ENCODE results near the gene RBM26. TPM values are rescaled to one million over a fixed set of nuclear protein-coding genes. Genes with fewer than 3 reads are reported as not detected.
A peak's percentile ranks its signal among the peaks of the same experiment; 100 is the strongest.

RBM26 gene
- polyA plus RNA-seq, 4 donors = 7.6 to 52.8 (median 12.9) TPM

- FAIRE-seq (no peak), DNase-seq (no peak)
- Histone ChIP-seq H3K36me3 (ENCODE audit: control insufficient read depth in 3 of 3, insufficient read depth in 2 of 3, low read depth in 1 of 3, low read length in 3 of 3) (peaks cover 11 to 34% (median 12%) of the 10 kb centered on the region in 3 donors), H3K27me3 (ENCODE audit: control insufficient read depth in 3 of 3, insufficient read depth in 3 of 3, low read length in 3 of 3) (no peaks in the 10 kb centered on the region), H3K27ac (ENCODE audit: low read depth in 1 of 3, low read length in 2 of 3) (no peak overlapping the region), H3K9me3 (ENCODE audit: control insufficient read depth in 2 of 2, insufficient read depth in 1 of 2, low read depth in 1 of 2, low read length in 1 of 2) (no peaks in the 10 kb centered on the region), H3K4me1 (ENCODE audit: control insufficient read depth in 3 of 3, insufficient read depth in 2 of 3, low read depth in 1 of 3, low read length in 2 of 3) (peaks cover 0 to 5% (median 0%) of the 10 kb centered on the region in 3 donors), H3K4me3 (ENCODE audit: low read depth in 1 of 3, low read length in 3 of 3) (no peak overlapping the region)
- 87 to 88% (median 87%) methylated on average over 6 of the region's 6 CpGs for WGBS, 3 donors
Observed at GRCh38 chr13:79374578-79374977, 31.5 kb downstream of the RBM26 start.

- WGBS, 3 donors = 88 to 96% (median 91%) methylated on average over 4 of the region's 4 CpGs
- H3K9me3 ChIP-seq (ENCODE audit: control insufficient read depth in 2 of 2, insufficient read depth in 1 of 2, low read depth in 1 of 2, low read length in 1 of 2) = no peaks in the 10 kb centered on the region
- H3K4me1 ChIP-seq (ENCODE audit: control insufficient read depth in 3 of 3, insufficient read depth in 2 of 3, low read depth in 1 of 3, low read length in 2 of 3) = peaks cover 0 to 5% (median 0%) of the 10 kb centered on the region in 3 donors
- DNase-seq (no peak), FAIRE-seq (no peak)
- no peak overlapping the region for H3K4me3 ChIP-seq (ENCODE audit: low read depth in 1 of 3, low read length in 3 of 3)
- H3K27ac ChIP-seq (ENCODE audit: low read depth in 1 of 3, low read length in 2 of 3) = no peak overlapping the region
- H3K27me3 ChIP-seq (ENCODE audit: control insufficient read depth in 3 of 3, insufficient read depth in 3 of 3, low read length in 3 of 3) = no peaks in the 10 kb centered on the region
- H3K36me3 ChIP-seq (ENCODE audit: control insufficient read depth in 3 of 3, insufficient read depth in 2 of 3, low read depth in 1 of 3, low read length in 3 of 3) = peaks cover 11 to 32% (median 12%) of the 10 kb centered on the region in 3 donors
Observed at GRCh38 chr13:79373916-79374315, 32.1 kb downstream of the RBM26 start.

- Histone ChIP-seq H3K36me3 (ENCODE audit: control insufficient read depth in 3 of 3, insufficient read depth in 2 of 3, low read depth in 1 of 3, low read length in 3 of 3) (peaks cover 7 to 33% (median 12%) of the 10 kb centered on the region in 3 donors), H3K9me3 (ENCODE audit: control insufficient read depth in 2 of 2, insufficient read depth in 1 of 2, low read depth in 1 of 2, low read length in 1 of 2) (no peaks in the 10 kb centered on the region), H3K4me1 (ENCODE audit: control insufficient read depth in 3 of 3, insufficient read depth in 2 of 3, low read depth in 1 of 3, low read length in 2 of 3) (no peaks in the 10 kb centered on the region), H3K27ac (ENCODE audit: low read depth in 1 of 3, low read length in 2 of 3) (no peak overlapping the region), H3K4me3 (ENCODE audit: low read depth in 1 of 3, low read length in 3 of 3) (no peak overlapping the region), H3K27me3 (ENCODE audit: control insufficient read depth in 3 of 3, insufficient read depth in 3 of 3, low read length in 3 of 3) (no peaks in the 10 kb centered on the region)
- FAIRE-seq (no peak), DNase-seq (no peak)
- 89 to 94% (median 94%) methylated on average over 1 of the region's 1 CpG for WGBS, 3 donors
Observed at GRCh38 chr13:79369226-79369625, 36.8 kb downstream of the RBM26 start.

GRCh38 chr13:79365981-79366380 is 40.1 kb downstream of the RBM26 start:
- H3K27me3 ChIP-seq (ENCODE audit: control insufficient read depth in 3 of 3, insufficient read depth in 3 of 3, low read length in 3 of 3) = no peaks in the 10 kb centered on the region
- no peaks in the 10 kb centered on the region for H3K4me1 ChIP-seq (ENCODE audit: control insufficient read depth in 3 of 3, insufficient read depth in 2 of 3, low read depth in 1 of 3, low read length in 2 of 3)
- H3K4me3 ChIP-seq (ENCODE audit: low read depth in 1 of 3, low read length in 3 of 3) = no peak overlapping the region
- 87 to 91% (median 89%) methylated on average over 2 of the region's 2 CpGs for WGBS, 3 donors
- no peak overlapping the region for H3K27ac ChIP-seq (ENCODE audit: low read depth in 1 of 3, low read length in 2 of 3)
- H3K36me3 ChIP-seq (ENCODE audit: control insufficient read depth in 3 of 3, insufficient read depth in 2 of 3, low read depth in 1 of 3, low read length in 3 of 3) = peaks cover 8 to 29% (median 14%) of the 10 kb centered on the region in 3 donors
- no peak for DNase-seq
- no peaks in the 10 kb centered on the region for H3K9me3 ChIP-seq (ENCODE audit: control insufficient read depth in 2 of 2, insufficient read depth in 1 of 2, low read depth in 1 of 2, low read length in 1 of 2)
- FAIRE-seq = no peak

GRCh38 chr13:79361299-79361698 is 44.8 kb downstream of the RBM26 start:
- no peaks in the 10 kb centered on the region for H3K27me3 ChIP-seq (ENCODE audit: control insufficient read depth in 3 of 3, insufficient read depth in 3 of 3, low read length in 3 of 3)
- H3K9me3 ChIP-seq (ENCODE audit: control insufficient read depth in 2 of 2, insufficient read depth in 1 of 2, low read depth in 1 of 2, low read length in 1 of 2) = no peaks in the 10 kb centered on the region
- FAIRE-seq = no peak
- no peak overlapping the region for H3K4me3 ChIP-seq (ENCODE audit: low read depth in 1 of 3, low read length in 3 of 3)
- no peak for DNase-seq
- 95 to 99% (median 96%) methylated on average over 3 of the region's 3 CpGs for WGBS, 3 donors
- H3K27ac ChIP-seq (ENCODE audit: low read depth in 1 of 3, low read length in 2 of 3) = no peak overlapping the region
- H3K4me1 ChIP-seq (ENCODE audit: control insufficient read depth in 3 of 3, insufficient read depth in 2 of 3, low read depth in 1 of 3, low read length in 2 of 3) = no peaks in the 10 kb centered on the region
- peaks cover 4 to 12% (median 7%) of the 10 kb centered on the region in 3 donors for H3K36me3 ChIP-seq (ENCODE audit: control insufficient read depth in 3 of 3, insufficient read depth in 2 of 3, low read depth in 1 of 3, low read length in 3 of 3)

- WGBS, 3 donors = 68 to 83% (median 80%) methylated on average over 1 of the region's 1 CpG
- Histone ChIP-seq H3K4me3 (ENCODE audit: low read depth in 1 of 3, low read length in 3 of 3) (no peak overlapping the region), H3K9me3 (ENCODE audit: control insufficient read depth in 2 of 2, insufficient read depth in 1 of 2, low read depth in 1 of 2, low read length in 1 of 2) (no peaks in the 10 kb centered on the region), H3K4me1 (ENCODE audit: control insufficient read depth in 3 of 3, insufficient read depth in 2 of 3, low read depth in 1 of 3, low read length in 2 of 3) (no peaks in the 10 kb centered on the region), H3K27ac (ENCODE audit: low read depth in 1 of 3, low read length in 2 of 3) (no peak overlapping the region), H3K27me3 (ENCODE audit: control insufficient read depth in 3 of 3, insufficient read depth in 3 of 3, low read length in 3 of 3) (no peaks in the 10 kb centered on the region), H3K36me3 (ENCODE audit: control insufficient read depth in 3 of 3, insufficient read depth in 2 of 3, low read depth in 1 of 3, low read length in 3 of 3) (peaks cover 2 to 11% (median 5%) of the 10 kb centered on the region in 3 donors)
- no peak for DNase-seq
- no peak for FAIRE-seq
Observed at GRCh38 chr13:79360095-79360494, 46.0 kb downstream of the RBM26 start.

- no peaks in the 10 kb centered on the region for H3K9me3 ChIP-seq (ENCODE audit: control insufficient read depth in 2 of 2, insufficient read depth in 1 of 2, low read depth in 1 of 2, low read length in 1 of 2)
- no peaks in the 10 kb centered on the region for H3K27me3 ChIP-seq (ENCODE audit: control insufficient read depth in 3 of 3, insufficient read depth in 3 of 3, low read length in 3 of 3)
- no peak overlapping the region for H3K4me3 ChIP-seq (ENCODE audit: low read depth in 1 of 3, low read length in 3 of 3)
- FAIRE-seq (no peak), DNase-seq (no peak)
- H3K27ac ChIP-seq (ENCODE audit: low read depth in 1 of 3, low read length in 2 of 3) = no peak overlapping the region
- H3K36me3 ChIP-seq (ENCODE audit: control insufficient read depth in 3 of 3, insufficient read depth in 2 of 3, low read depth in 1 of 3, low read length in 3 of 3) = peaks cover 5 to 11% (median 10%) of the 10 kb centered on the region in 3 donors
- H3K4me1 ChIP-seq (ENCODE audit: control insufficient read depth in 3 of 3, insufficient read depth in 2 of 3, low read depth in 1 of 3, low read length in 2 of 3) = no peaks in the 10 kb centered on the region
Observed at GRCh38 chr13:79359064-79359463, 47.0 kb downstream of the RBM26 start.

- no peak overlapping the region for H3K27ac ChIP-seq (ENCODE audit: low read depth in 1 of 3, low read length in 2 of 3)
- FAIRE-seq = no peak
- no peaks in the 10 kb centered on the region for H3K27me3 ChIP-seq (ENCODE audit: control insufficient read depth in 3 of 3, insufficient read depth in 3 of 3, low read length in 3 of 3)
- DNase-seq = no peak
- H3K4me1 ChIP-seq (ENCODE audit: control insufficient read depth in 3 of 3, insufficient read depth in 2 of 3, low read depth in 1 of 3, low read length in 2 of 3) = no peaks in the 10 kb centered on the region
- no peak overlapping the region for H3K4me3 ChIP-seq (ENCODE audit: low read depth in 1 of 3, low read length in 3 of 3)
- H3K9me3 ChIP-seq (ENCODE audit: control insufficient read depth in 2 of 2, insufficient read depth in 1 of 2, low read depth in 1 of 2, low read length in 1 of 2) = no peaks in the 10 kb centered on the region
- peaks cover 2 to 17% (median 12%) of the 10 kb centered on the region in 3 donors for H3K36me3 ChIP-seq (ENCODE audit: control insufficient read depth in 3 of 3, insufficient read depth in 2 of 3, low read depth in 1 of 3, low read length in 3 of 3)
- WGBS, 3 donors = 97 to 98% (median 98%) methylated on average over 3 of the region's 3 CpGs
Observed at GRCh38 chr13:79354285-79354684, 51.8 kb downstream of the RBM26 start.

GRCh38 chr13:79353693-79354092 is 52.4 kb downstream of the RBM26 start:
- Histone ChIP-seq H3K9me3 (ENCODE audit: control insufficient read depth in 2 of 2, insufficient read depth in 1 of 2, low read depth in 1 of 2, low read length in 1 of 2) (no peaks in the 10 kb centered on the region), H3K27ac (ENCODE audit: low read depth in 1 of 3, low read length in 2 of 3) (peak overlapping the region in 1 of 3 donors; percentile 20), H3K36me3 (ENCODE audit: control insufficient read depth in 3 of 3, insufficient read depth in 2 of 3, low read depth in 1 of 3, low read length in 3 of 3) (peaks cover 2 to 17% (median 10%) of the 10 kb centered on the region in 3 donors), H3K27me3 (ENCODE audit: control insufficient read depth in 3 of 3, insufficient read depth in 3 of 3, low read length in 3 of 3) (no peaks in the 10 kb centered on the region), H3K4me1 (ENCODE audit: control insufficient read depth in 3 of 3, insufficient read depth in 2 of 3, low read depth in 1 of 3, low read length in 2 of 3) (no peaks in the 10 kb centered on the region), H3K4me3 (ENCODE audit: low read depth in 1 of 3, low read length in 3 of 3) (no peak overlapping the region)
- DNase-seq (no peak), FAIRE-seq (no peak)
- 48 to 70% (median 68%) methylated on average over 2 of the region's 2 CpGs for WGBS, 3 donors

Measured in small intestine (tissue), 7 donors.